ENCODE measurements around the gene TUBB1.

TUBB1 gene

GRCh38 chr20:59043698-59044097 lies 24.5 kb downstream of the TUBB1 start:
- no peak for DNase-seq (ENCODE audit: low spot score in 2 of 2)
- no peak for ATAC-seq (ENCODE audit: low read depth)
- Mint-ChIP-seq H3K4me1 (peaks cover 26% of the 10 kb centered on the region), H3K27ac (peak overlapping the region; percentile 93), H3K4me3 (peak overlapping the region; percentile 96), H3K36me3 (peaks cover 5% of the 10 kb centered on the region), H3K9me3 (no peaks in the 10 kb centered on the region), H3K27me3 (no peaks in the 10 kb centered on the region)

- Mint-ChIP-seq H3K27ac (peak overlapping the region; percentile 93), H3K4me3 (no peak overlapping the region), H3K4me1 (peaks cover 26% of the 10 kb centered on the region), H3K27me3 (peaks cover under 1% of the 10 kb centered on the region), H3K9me3 (no peaks in the 10 kb centered on the region), H3K36me3 (peaks cover 5% of the 10 kb centered on the region)
- no peak for DNase-seq (ENCODE audit: low spot score in 2 of 2)
- no peak for ATAC-seq (ENCODE audit: low read depth)
Measured at GRCh38 chr20:59044295-59044694, 25.1 kb downstream of the TUBB1 start.

GRCh38 chr20:59044796-59045195 lies 25.6 kb downstream of the TUBB1 start:
- Mint-ChIP-seq H3K9me3 (no peaks in the 10 kb centered on the region), H3K4me3 (no peak overlapping the region), H3K27me3 (peaks cover 1% of the 10 kb centered on the region), H3K4me1 (peaks cover 25% of the 10 kb centered on the region), H3K27ac (no peak overlapping the region), H3K36me3 (peaks cover 5% of the 10 kb centered on the region)
- DNase-seq (ENCODE audit: low spot score in 2 of 2) (no peak), ATAC-seq (ENCODE audit: low read depth) (no peak)

GRCh38 chr20:59046862-59047261 lies 27.6 kb downstream of the TUBB1 start:
- Mint-ChIP-seq H3K27me3 (peaks cover 5% of the 10 kb centered on the region), H3K9me3 (no peaks in the 10 kb centered on the region), H3K27ac (no peak overlapping the region), H3K4me3 (no peak overlapping the region), H3K36me3 (no peaks in the 10 kb centered on the region), H3K4me1 (peaks cover 13% of the 10 kb centered on the region)
- DNase-seq (ENCODE audit: low spot score in 2 of 2) (no peak), ATAC-seq (ENCODE audit: low read depth) (no peak)

- ATAC-seq (ENCODE audit: low read depth) (no peak), DNase-seq (ENCODE audit: low spot score in 2 of 2) (no peak)
- no peaks in the 10 kb centered on the region for H3K9me3 Mint-ChIP-seq
- no peak overlapping the region for H3K27ac Mint-ChIP-seq
- peaks cover 7% of the 10 kb centered on the region for H3K27me3 Mint-ChIP-seq
- H3K36me3 Mint-ChIP-seq, result no peaks in the 10 kb centered on the region
- no peak overlapping the region for H3K4me3 Mint-ChIP-seq
- H3K4me1 Mint-ChIP-seq, result peaks cover 13% of the 10 kb centered on the region
Measured at GRCh38 chr20:59047938-59048680, 28.9 kb downstream of the TUBB1 start.

GRCh38 chr20:59048681-59049030 lies 29.4 kb downstream of the TUBB1 start:
- H3K4me3 Mint-ChIP-seq, result no peak overlapping the region
- no peaks in the 10 kb centered on the region for H3K9me3 Mint-ChIP-seq
- no peaks in the 10 kb centered on the region for H3K36me3 Mint-ChIP-seq
- peaks cover 10% of the 10 kb centered on the region for H3K4me1 Mint-ChIP-seq
- peaks cover 7% of the 10 kb centered on the region for H3K27me3 Mint-ChIP-seq
- ATAC-seq (ENCODE audit: low read depth), result no peak
- no peak overlapping the region for H3K27ac Mint-ChIP-seq
- no peak for DNase-seq (ENCODE audit: low spot score in 2 of 2)

- Mint-ChIP-seq H3K27me3 (peaks cover 10% of the 10 kb centered on the region), H3K4me1 (peaks cover 5% of the 10 kb centered on the region), H3K4me3 (no peak overlapping the region), H3K36me3 (no peaks in the 10 kb centered on the region), H3K27ac (no peak overlapping the region), H3K9me3 (no peaks in the 10 kb centered on the region)
- no peak for ATAC-seq (ENCODE audit: low read depth)
- no peak for DNase-seq (ENCODE audit: low spot score in 2 of 2)
Measured at GRCh38 chr20:59050437-59050836, 31.2 kb downstream of the TUBB1 start.

- ATAC-seq (ENCODE audit: low read depth) (no peak), DNase-seq (ENCODE audit: low spot score in 2 of 2) (no peak)
- no peak overlapping the region for H3K27ac Mint-ChIP-seq
- H3K4me3 Mint-ChIP-seq, result no peak overlapping the region
- H3K27me3 Mint-ChIP-seq, result peaks cover 10% of the 10 kb centered on the region
- H3K36me3 Mint-ChIP-seq, result no peaks in the 10 kb centered on the region
- H3K4me1 Mint-ChIP-seq, result peaks cover 6% of the 10 kb centered on the region
- no peaks in the 10 kb centered on the region for H3K9me3 Mint-ChIP-seq
Measured at GRCh38 chr20:59051666-59052185, 32.5 kb downstream of the TUBB1 start.

GRCh38 chr20:59055302-59055701 lies 36.1 kb downstream of the TUBB1 start:
- peaks cover 8% of the 10 kb centered on the region for H3K27me3 Mint-ChIP-seq
- peak in 1 of 2 donors; percentile 16 for DNase-seq (ENCODE audit: low spot score in 2 of 2)

GRCh38 chr20:59062081-59062480 lies 42.9 kb downstream of the TUBB1 start:
- H3K27me3 Mint-ChIP-seq, result peaks cover 2% of the 10 kb centered on the region
- DNase-seq (ENCODE audit: low spot score in 2 of 2) (no peak), ATAC-seq (ENCODE audit: low read depth) (no peak)
- H3K4me1 Mint-ChIP-seq, result no peaks in the 10 kb centered on the region
- no peaks in the 10 kb centered on the region for H3K9me3 Mint-ChIP-seq
- no peaks in the 10 kb centered on the region for H3K36me3 Mint-ChIP-seq
- H3K4me3 Mint-ChIP-seq, result no peak overlapping the region
- no peak overlapping the region for H3K27ac Mint-ChIP-seq

More at GRCh38 chr20:59055302-59055701, 36.1 kb downstream of the TUBB1 start:
- H3K36me3 Mint-ChIP-seq, result no peaks in the 10 kb centered on the region
- no peak overlapping the region for H3K27ac Mint-ChIP-seq
- ATAC-seq (ENCODE audit: low read depth), result peak; percentile 58
- H3K4me1 Mint-ChIP-seq, result peaks cover 2% of the 10 kb centered on the region
- H3K9me3 Mint-ChIP-seq, result no peaks in the 10 kb centered on the region
- no peak overlapping the region for H3K4me3 Mint-ChIP-seq

- no peak for DNase-seq (ENCODE audit: low spot score in 2 of 2)
- Mint-ChIP-seq H3K4me1 (no peaks in the 10 kb centered on the region), H3K36me3 (no peaks in the 10 kb centered on the region), H3K27me3 (peaks cover 2% of the 10 kb centered on the region), H3K4me3 (no peak overlapping the region), H3K9me3 (no peaks in the 10 kb centered on the region), H3K27ac (no peak overlapping the region)
- no peak for ATAC-seq (ENCODE audit: low read depth)
Measured at GRCh38 chr20:59063358-59064213, 44.4 kb downstream of the TUBB1 start.

- no peak for DNase-seq (ENCODE audit: low spot score in 2 of 2)
- Mint-ChIP-seq H3K4me3 (no peak overlapping the region), H3K4me1 (no peaks in the 10 kb centered on the region), H3K36me3 (no peaks in the 10 kb centered on the region), H3K27ac (no peak overlapping the region), H3K9me3 (no peaks in the 10 kb centered on the region), H3K27me3 (peaks cover 2% of the 10 kb centered on the region)
- no peak for ATAC-seq (ENCODE audit: low read depth)
Measured at GRCh38 chr20:59064214-59064722, 45.0 kb downstream of the TUBB1 start.

- ATAC-seq (ENCODE audit: low read depth) (no peak), DNase-seq (ENCODE audit: low spot score in 2 of 2) (no peak)
- Mint-ChIP-seq H3K9me3 (no peaks in the 10 kb centered on the region), H3K4me3 (no peak overlapping the region), H3K27me3 (peaks cover 1% of the 10 kb centered on the region), H3K27ac (no peak overlapping the region), H3K4me1 (peaks cover 15% of the 10 kb centered on the region), H3K36me3 (no peaks in the 10 kb centered on the region)
Measured at GRCh38 chr20:59068534-59068933, 49.3 kb downstream of the TUBB1 start.

GRCh38 chr20:59069026-59069425 lies 49.8 kb downstream of the TUBB1 start:
- Mint-ChIP-seq H3K36me3 (no peaks in the 10 kb centered on the region), H3K27ac (no peak overlapping the region), H3K4me1 (peaks cover 15% of the 10 kb centered on the region), H3K27me3 (peaks cover 1% of the 10 kb centered on the region), H3K4me3 (no peak overlapping the region), H3K9me3 (no peaks in the 10 kb centered on the region)
- ATAC-seq (ENCODE audit: low read depth) (no peak), DNase-seq (ENCODE audit: low spot score in 2 of 2) (no peak)
